ENCODE results near the gene CMKLR1.

The CMKLR1 gene

DNA sequence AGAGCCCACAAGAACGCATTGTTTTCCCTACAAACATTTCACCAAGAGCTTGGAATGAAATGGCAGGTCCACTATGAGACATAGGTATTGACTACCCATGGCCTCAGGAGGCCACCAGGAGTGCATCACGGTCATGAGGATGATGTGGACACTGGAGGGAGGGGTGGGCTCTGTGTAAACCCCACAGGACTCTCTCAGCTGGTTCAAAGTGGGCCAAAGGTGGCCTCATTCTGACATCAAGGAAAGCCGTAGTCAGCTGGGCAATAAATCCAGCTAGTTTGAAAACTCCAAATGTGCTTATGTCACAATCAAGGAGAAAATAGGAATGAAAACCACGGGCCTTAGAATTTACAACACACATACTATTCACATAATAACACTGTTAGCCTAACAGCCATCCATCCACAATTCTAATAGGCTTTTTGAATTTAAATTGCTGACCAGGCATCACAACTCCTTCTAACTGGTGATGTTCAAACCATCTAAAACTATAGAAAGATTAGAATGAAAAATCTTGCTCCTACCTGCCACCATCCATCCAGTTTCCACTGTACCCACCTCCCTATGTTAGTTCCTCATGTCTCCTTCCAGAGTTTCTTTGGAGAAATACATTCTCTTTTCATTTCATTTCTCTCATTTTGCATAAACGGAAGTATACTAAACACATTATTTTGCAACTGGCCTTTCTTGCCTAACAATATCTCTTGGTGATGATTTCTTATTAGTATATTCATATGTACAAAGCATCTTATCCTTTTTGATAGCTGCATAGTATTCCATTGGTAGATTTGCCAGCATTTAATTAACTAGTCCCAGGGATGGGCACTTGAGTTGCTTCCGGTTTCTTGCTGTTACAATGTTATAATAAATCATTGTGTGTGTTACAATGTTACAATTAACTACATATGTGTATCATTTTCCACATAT, 21.5 kb downstream of the CMKLR1 start:
- DNase-seq (ENCODE audit: low read depth in 1 of 2, low spot score in 1 of 2) = no peak

DNA sequence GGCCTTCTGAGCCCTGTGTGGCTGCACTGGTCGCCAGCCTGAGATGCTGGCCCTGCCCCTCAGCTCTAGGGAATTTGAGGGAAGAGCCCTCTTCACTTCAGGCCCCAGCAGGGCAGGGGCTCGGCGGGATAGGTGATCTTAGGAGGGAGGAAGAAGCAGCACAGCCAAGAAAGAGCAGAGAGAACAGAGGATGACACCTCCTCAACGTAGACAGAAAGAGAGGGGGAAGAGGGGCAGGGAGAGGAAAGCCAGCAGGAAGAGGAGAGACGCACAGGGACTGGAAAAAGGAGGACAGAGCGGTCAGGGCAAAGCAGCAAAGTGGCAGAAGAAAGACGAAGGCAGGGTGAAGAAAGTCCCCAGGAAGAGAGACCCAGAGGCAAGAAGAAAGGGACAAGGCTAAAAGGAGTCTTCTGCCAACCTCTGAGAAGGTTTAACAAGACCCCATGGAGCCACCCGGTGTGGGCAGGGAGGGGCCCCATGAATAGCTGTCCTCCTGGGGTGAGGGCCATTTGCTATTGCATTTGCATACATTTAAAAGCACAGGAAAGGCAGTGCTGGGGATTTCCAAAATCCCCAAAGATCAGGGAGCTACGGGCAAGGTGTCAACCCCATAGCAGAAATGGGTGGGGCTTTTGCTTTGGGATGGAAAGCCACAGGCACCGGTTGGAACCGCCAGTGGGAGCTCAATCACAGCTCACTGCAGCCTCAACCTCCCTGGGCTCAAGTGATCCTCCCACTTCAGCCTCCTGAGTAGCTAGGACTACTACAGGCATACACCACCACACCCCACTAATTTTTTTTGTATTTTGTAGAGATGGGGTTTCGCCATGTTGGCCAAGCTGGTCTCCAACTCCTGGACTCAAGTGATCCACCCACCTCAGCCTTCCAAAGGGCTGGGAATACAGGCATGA, 22.7 kb downstream of the CMKLR1 start:
- DNase-seq (ENCODE audit: low read depth in 1 of 2, low spot score in 1 of 2) = no peak

- no peak for DNase-seq (ENCODE audit: low read depth in 1 of 2, low spot score in 1 of 2)
Measured at GRCh38 chr12:108315486-108316105, 23.5 kb downstream of the CMKLR1 start.

DNA sequence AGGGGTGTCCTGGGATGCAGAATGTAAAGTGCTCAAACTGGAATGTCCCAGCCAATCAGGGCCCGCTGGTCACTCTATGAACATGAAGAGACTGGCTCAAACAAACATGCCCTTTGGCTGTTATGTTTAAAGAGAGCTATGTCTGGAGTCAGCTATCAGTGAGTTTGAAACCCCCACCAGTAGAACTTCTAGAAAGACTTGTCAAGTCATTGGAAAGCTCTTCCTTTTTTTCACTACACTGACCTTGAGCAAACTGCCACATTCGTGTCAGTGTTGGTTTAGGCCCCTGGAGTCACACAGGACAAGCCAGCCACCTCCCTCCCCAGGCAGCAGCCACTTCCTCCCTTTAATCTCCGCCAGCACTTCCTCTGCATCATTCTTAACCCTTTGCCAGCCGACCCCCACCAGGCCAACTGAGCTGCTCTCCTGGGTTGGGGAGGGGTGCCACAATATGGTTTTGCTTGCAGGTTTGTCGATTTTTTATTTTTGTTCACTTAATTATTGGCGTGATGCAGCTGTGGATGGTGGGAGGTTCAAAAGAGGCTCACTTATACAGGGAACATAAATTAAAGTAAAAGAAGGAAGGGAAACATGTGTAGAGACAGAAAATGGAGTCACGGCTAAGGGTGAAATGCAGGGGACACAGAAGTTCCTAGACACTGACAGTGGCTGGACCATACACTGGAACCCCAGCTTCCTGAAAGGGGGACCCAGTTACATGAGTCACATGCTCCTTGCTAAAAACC, 25.3 kb downstream of the CMKLR1 start:
- DNase-seq (ENCODE audit: low read depth in 1 of 2, low spot score in 1 of 2) = no peak

DNA sequence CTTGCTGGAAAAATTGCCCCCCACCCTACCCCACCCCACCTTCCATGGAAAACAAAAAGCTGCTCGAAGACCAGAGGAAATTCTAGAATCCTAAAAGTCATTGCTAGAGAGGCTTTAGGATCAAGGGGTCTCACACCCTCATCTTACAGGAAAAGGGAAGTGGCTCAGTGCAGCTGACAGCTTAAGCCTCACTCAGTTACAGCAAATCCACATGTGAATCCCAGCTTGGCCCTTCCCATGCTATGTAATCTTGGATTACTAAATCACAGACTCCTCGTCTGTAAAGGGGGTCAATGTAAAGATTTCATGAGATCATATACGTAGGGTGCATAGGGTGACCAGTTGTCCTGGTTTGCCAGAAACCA, 25.9 kb downstream of the CMKLR1 start:
- no peak for DNase-seq (ENCODE audit: low read depth in 1 of 2, low spot score in 1 of 2)

DNA sequence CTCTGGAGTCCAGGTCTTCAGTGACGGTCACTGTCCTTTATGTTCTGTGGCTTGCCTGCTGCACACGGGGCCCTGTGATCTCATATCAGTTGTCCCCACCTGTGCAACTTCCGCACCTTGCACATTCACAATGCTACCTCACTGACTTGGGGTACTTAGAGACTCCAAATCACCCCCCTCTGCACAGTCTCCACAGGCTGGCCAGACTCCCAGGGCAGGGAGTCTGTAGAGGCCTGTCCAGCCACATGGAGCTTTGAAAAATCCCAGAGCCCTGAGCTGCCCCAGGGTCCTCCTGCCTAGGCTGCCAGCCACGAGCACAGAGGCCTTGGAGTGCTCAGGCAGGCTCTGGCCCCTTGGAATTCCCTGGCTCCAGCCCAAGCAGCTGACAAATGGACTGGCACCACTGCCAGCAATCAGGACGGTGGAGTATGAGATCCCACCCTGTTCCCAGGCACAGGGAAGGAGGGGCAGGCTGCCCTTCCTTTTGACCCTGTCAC, 26.4 kb downstream of the CMKLR1 start:
- DNase-seq (ENCODE audit: low read depth in 1 of 2, low spot score in 1 of 2) = no peak

GRCh38 chr12:108312073-108312659, 26.9 kb downstream of the CMKLR1 start:
- no peak for DNase-seq (ENCODE audit: low read depth in 1 of 2, low spot score in 1 of 2)

DNA sequence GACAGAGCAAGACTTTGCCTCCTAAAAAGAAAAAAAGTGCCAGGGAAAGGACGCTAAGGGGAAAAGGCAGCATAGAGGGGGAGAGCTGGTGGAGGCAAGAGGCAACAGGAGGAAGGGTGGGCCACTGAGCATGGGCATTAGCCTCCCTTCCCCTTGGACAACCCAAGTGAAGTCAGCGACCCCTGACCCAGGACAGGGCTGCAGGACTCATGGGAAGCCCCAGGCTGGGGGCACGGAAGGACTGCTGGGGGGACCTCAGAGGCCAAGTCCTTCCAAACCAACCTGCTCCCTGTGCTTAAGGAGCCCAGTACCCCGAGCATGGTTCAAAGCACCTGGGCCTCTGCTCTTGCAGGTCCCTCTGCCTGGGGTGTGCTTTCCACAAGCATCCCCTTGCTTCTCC, 27.5 kb downstream of the CMKLR1 start:
- no peak for DNase-seq (ENCODE audit: low read depth in 1 of 2, low spot score in 1 of 2)

- DNase-seq (ENCODE audit: low read depth in 1 of 2, low spot score in 1 of 2) = no peak
Measured at GRCh38 chr12:108310489-108310888, 28.6 kb downstream of the CMKLR1 start.

GRCh38 chr12:108309674-108310312, 29.3 kb downstream of the CMKLR1 start:
- no peak for DNase-seq (ENCODE audit: low read depth in 1 of 2, low spot score in 1 of 2)

DNA sequence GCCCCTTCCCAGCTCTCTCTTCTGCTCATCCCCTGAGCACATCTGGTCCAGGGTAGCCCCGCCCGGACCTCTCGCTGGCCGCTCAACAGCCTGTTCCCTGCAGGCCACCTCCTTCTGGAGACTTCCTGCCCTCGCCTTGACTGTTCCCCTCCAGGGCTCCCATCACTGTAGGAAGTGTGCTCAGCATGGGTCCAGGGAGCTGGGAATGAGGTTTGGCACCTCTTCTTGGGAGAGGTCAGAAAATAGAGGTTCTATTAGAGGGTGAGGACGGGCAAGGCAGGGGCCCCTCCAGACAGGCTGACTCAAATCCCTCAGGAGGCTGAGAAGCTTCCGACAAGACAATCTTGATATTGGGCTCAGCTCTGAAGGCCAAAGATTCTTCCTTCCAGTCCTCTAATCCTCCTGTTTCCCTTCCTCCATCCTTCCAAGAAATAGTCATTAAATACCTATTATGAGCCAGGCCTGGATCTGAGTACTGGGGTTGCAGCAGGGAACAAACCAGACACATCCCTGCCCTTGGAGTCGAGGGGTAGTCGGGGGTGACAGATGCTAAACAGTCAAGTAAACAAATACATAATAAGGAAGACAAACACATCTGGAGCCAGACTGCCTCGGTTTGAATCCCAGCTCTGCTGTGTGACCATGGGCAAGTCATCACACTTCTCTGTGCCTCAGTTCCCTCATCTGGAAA, 30.6 kb downstream of the CMKLR1 start:
- no peak for DNase-seq (ENCODE audit: low read depth in 1 of 2, low spot score in 1 of 2)

GRCh38 chr12:108307006-108307405, 32.1 kb downstream of the CMKLR1 start:
- DNase-seq (ENCODE audit: low read depth in 1 of 2, low spot score in 1 of 2) = no peak

DNA sequence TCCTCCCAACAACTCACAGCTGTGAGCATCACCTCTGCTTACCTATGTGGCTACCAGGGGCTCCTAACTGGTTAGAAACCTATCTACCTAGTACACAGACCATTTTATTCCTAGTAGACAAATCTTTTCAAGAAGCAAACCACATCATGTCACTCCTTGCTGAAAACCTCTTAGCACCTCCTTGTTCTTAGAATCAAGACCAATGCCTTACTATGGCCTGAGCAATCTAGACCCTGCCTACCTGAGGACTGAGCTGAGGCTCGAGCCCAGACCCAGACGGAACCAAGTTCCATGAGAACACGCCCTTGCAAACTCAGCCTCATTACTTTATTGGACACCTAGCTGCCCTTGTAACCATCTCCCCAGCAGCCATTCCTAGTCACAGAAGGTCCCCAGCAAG, 32.6 kb downstream of the CMKLR1 start:
- DNase-seq (ENCODE audit: low read depth in 1 of 2, low spot score in 1 of 2) = no peak

GRCh38 chr12:108305991-108306501, 33.1 kb downstream of the CMKLR1 start:
- no peak for DNase-seq (ENCODE audit: low read depth in 1 of 2, low spot score in 1 of 2)

GRCh38 chr12:108305520-108305919, 33.6 kb downstream of the CMKLR1 start:
- DNase-seq (ENCODE audit: low read depth in 1 of 2, low spot score in 1 of 2) = no peak

- no peak for DNase-seq (ENCODE audit: low read depth in 1 of 2, low spot score in 1 of 2)
Measured at GRCh38 chr12:108304633-108305032, 34.5 kb downstream of the CMKLR1 start.

DNA sequence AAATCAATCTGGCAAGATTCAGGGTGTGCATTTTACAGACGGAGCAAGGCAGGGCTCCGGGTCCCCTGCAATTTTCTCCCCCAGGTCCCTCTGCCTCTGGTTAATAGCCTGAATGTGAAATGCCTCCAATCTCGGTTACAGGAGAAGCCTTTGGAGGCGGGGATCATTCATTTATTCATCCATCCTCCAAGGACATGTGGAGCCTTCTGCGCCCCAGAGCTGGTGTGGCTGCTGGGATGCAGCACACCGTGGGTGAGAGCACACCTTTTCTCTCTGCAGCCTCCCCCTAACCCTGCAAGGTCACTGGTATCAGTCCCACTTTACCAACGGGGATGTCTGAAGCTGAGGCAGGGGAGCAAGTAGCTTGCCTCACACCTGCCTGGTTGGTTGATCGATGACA, 35.4 kb downstream of the CMKLR1 start:
- DNase-seq (ENCODE audit: low read depth in 1 of 2, low spot score in 1 of 2) = no peak

DNA sequence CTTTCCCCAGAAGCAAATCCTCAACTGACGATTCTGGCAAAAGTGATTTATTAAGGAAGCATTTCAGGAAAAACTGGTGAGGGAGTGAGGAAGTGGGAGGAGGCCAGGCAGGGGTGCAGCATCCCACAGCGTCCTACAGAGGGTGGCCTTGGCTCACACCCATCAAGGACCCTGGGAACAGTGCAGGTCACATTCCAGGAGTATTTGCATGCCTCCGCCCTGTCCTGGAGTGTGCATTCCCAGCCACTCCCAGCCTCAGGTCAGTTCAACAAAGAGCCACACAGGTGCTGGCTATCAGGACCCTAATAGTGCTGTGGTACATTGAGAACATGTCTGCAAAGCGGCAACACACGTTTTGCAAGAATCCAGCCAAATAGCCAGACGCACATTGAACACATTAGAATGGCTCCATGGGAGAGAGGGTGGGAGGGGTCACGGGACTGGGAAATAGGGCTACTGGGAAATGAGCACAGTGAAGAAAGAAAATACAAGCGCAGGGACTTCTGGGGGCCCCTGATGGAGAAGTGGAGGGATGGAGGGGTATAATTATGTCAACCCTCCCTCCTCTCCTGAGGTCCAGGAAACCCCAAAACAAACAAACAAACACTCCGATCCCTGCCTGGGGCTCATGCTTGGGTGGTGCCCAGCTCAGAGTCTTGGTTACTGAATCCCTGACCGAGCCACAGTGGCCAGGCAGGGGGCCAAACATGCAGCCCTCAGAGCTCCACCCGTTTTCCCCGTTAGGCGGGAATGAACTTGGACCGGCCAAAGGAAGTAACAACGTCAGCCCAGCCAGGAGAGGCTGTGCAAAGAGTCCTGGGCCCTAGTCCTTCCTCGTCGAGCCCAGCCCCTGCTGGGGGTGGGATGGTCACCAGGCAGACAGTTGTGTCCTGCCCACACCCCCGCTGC, 36.5 kb downstream of the CMKLR1 start:
- no peak for DNase-seq (ENCODE audit: low read depth in 1 of 2, low spot score in 1 of 2)

All from activated T-helper 1 cell treated with anti-CD3 and anti-CD28 coated beads, Interleukin-2, amount 50 U/mL, for 16 hours (primary cell).